ENCODE results near the gene TRAT1.

The TRAT1 gene

GRCh38 chr3:108887121-108887520 is 64.5 kb downstream of the TRAT1 start:
- ATAC-seq (replicated peaks): no peak
- no peaks in the 10 kb centered on the region for H3K36me3 Mint-ChIP-seq
- no peaks in the 10 kb centered on the region for H3K9me3 Mint-ChIP-seq

GRCh38 chr3:108887777-108888176 is 65.2 kb downstream of the TRAT1 start:
- ATAC-seq (replicated peaks) (no peak), DNase-seq (no peak)
- no peaks in the 10 kb centered on the region for H3K27me3 Mint-ChIP-seq
- H3K4me1 Mint-ChIP-seq: no peaks in the 10 kb centered on the region
- H3K36me3 Mint-ChIP-seq: no peaks in the 10 kb centered on the region
- H3K9me3 Mint-ChIP-seq: no peaks in the 10 kb centered on the region
- H3K27ac Mint-ChIP-seq: no peak overlapping the region
- no peak overlapping the region for H3K4me3 Mint-ChIP-seq

More at GRCh38 chr3:108887121-108887520, 64.5 kb downstream of the TRAT1 start:
- Mint-ChIP-seq H3K27me3 (no peaks in the 10 kb centered on the region), H3K27ac (no peak overlapping the region), H3K4me3 (no peak overlapping the region), H3K4me1 (no peaks in the 10 kb centered on the region)
- no peak for DNase-seq

- H3K4me1 Mint-ChIP-seq: no peaks in the 10 kb centered on the region
Measured at GRCh38 chr3:108891833-108892232, 69.2 kb downstream of the TRAT1 start.

GRCh38 chr3:108894981-108895380 is 72.4 kb downstream of the TRAT1 start:
- Mint-ChIP-seq H3K36me3 (no peaks in the 10 kb centered on the region), H3K4me1 (peaks cover 0 to 4% of the 10 kb centered on the region in 2 donors), H3K9me3 (no peaks in the 10 kb centered on the region), H3K27me3 (peaks cover 4 to 6% of the 10 kb centered on the region in 2 donors), H3K4me3 (no peak overlapping the region), H3K27ac (no peak overlapping the region)
- DNase-seq (no peak), ATAC-seq (replicated peaks) (no peak)

More at GRCh38 chr3:108891833-108892232, 69.2 kb downstream of the TRAT1 start:
- Mint-ChIP-seq H3K27me3 (peaks cover 4 to 6% of the 10 kb centered on the region in 2 donors), H3K36me3 (no peaks in the 10 kb centered on the region), H3K9me3 (no peaks in the 10 kb centered on the region), H3K27ac (no peak overlapping the region), H3K4me3 (no peak overlapping the region)
- DNase-seq (no peak), ATAC-seq (replicated peaks) (no peak)

GRCh38 chr3:108897883-108898282 is 75.3 kb downstream of the TRAT1 start:
- ATAC-seq (replicated peaks): peak; percentile 25 to 39
- H3K36me3 Mint-ChIP-seq: no peaks in the 10 kb centered on the region
- no peak overlapping the region for H3K27ac Mint-ChIP-seq
- peaks cover 0 to 4% of the 10 kb centered on the region in 2 donors for H3K4me1 Mint-ChIP-seq
- H3K4me3 Mint-ChIP-seq: no peak overlapping the region
- DNase-seq: no peak
- no peaks in the 10 kb centered on the region for H3K9me3 Mint-ChIP-seq
- peaks cover 4 to 6% of the 10 kb centered on the region in 2 donors for H3K27me3 Mint-ChIP-seq

GRCh38 chr3:108899530-108899929 is 76.9 kb downstream of the TRAT1 start:
- Mint-ChIP-seq H3K4me1 (peaks cover 0 to 4% of the 10 kb centered on the region in 2 donors), H3K36me3 (no peaks in the 10 kb centered on the region), H3K9me3 (peaks cover 0 to 3% of the 10 kb centered on the region in 2 donors), H3K4me3 (no peak overlapping the region), H3K27me3 (peaks cover 4 to 6% of the 10 kb centered on the region in 2 donors), H3K27ac (no peak overlapping the region)
- DNase-seq (no peak), ATAC-seq (replicated peaks) (no peak)
